H9 (cell line): Measurements from ENCODE around the gene TRIM44. TPM values are rescaled to one million over a fixed set of nuclear protein-coding genes. Genes with fewer than 3 reads are reported as not detected.

Experiments
- DNase-seq: peaks from one replicate; pipeline ENCODE4 v3.0.0-alpha.2; 2017
- H2AFZ ChIP-seq: one replicate; pipeline ENCODE4 v1.6.1; 2013; ENCODE audit warnings: mild to moderate bottlenecking, low read length, control low read depth, moderate library complexity
- H2AK5ac ChIP-seq: 2 replicates; pipeline ENCODE4 v1.6.1; 2013; ENCODE audit warnings: low read length, control low read depth, mixed read lengths; ENCODE audit not compliant: insufficient read length
- H2BK120ac ChIP-seq: one replicate; pipeline ENCODE4 v1.6.1; 2013; ENCODE audit warnings: low read depth, mild to moderate bottlenecking, low read length, control low read depth, inconsistent platforms; ENCODE audit not compliant: poor library complexity, severe bottlenecking
- H2BK12ac ChIP-seq: 2 replicates; pipeline ENCODE4 v1.6.1; 2013; ENCODE audit warnings: low read length, control low read depth, mixed read lengths, low read depth; ENCODE audit not compliant: insufficient read length
- H2BK15ac ChIP-seq: 2 replicates; pipeline ENCODE4 v1.6.1; 2013; ENCODE audit warnings: low read depth, low read length, control low read depth
- H2BK20ac ChIP-seq: one replicate; pipeline ENCODE4 v1.6.1; 2013; ENCODE audit warnings: low read depth, mild to moderate bottlenecking, low read length, control low read depth, inconsistent platforms; ENCODE audit not compliant: poor library complexity, severe bottlenecking
- H2BK5ac ChIP-seq: 2 replicates; pipeline ENCODE4 v1.6.1; 2013; ENCODE audit warnings: low read length, control low read depth, mixed read lengths; ENCODE audit not compliant: insufficient read length
- H3K14ac ChIP-seq: 2 replicates; pipeline ENCODE4 v1.6.1; 2013; ENCODE audit warnings: low read length, control low read depth; ENCODE audit not compliant: insufficient read depth
- H3K18ac ChIP-seq: 2 replicates; pipeline ENCODE4 v1.6.1; 2013; ENCODE audit warnings: low read depth, mild to moderate bottlenecking, mixed read lengths, low read length, control low read depth; ENCODE audit not compliant: insufficient read length
- H3K23ac ChIP-seq: 2 replicates; pipeline ENCODE4 v1.6.1; 2013; ENCODE audit warnings: low read length, control low read depth, mixed read lengths, low read depth; ENCODE audit not compliant: insufficient read length
- H3K23me2 ChIP-seq: 2 replicates; pipeline ENCODE4 v1.6.1; 2013; ENCODE audit warnings: low read depth, mild to moderate bottlenecking, mixed read lengths, low read length, control low read depth; ENCODE audit not compliant: insufficient read length, poor library complexity, severe bottlenecking
- H3K27ac ChIP-seq: 2 replicates; pipeline ENCODE4 v1.5.1; 2013; ENCODE audit warnings: low read length, control low read depth, mixed read lengths, low read depth; ENCODE audit not compliant: insufficient read length
- H3K27me3 ChIP-seq: 2 replicates; pipeline ENCODE4 v1.6.1; 2013; ENCODE audit warnings: low read length, control low read depth, inconsistent platforms; ENCODE audit not compliant: insufficient read depth
- H3K4ac ChIP-seq: 2 replicates; pipeline ENCODE4 v1.6.1; 2013; ENCODE audit warnings: low read depth, mild to moderate bottlenecking, control low read depth, inconsistent platforms, low read length, moderate library complexity
- H3K4me1 ChIP-seq: 2 replicates; pipeline ENCODE4 v1.6.1; 2013; ENCODE audit warnings: low read length, control low read depth, inconsistent platforms; ENCODE audit not compliant: insufficient read depth
- H3K4me2 ChIP-seq: 2 replicates; pipeline ENCODE4 v1.6.1; 2013; ENCODE audit warnings: low read length, control low read depth, mixed read lengths; ENCODE audit not compliant: insufficient read length, insufficient read depth
- H3K56ac ChIP-seq: 2 replicates; pipeline ENCODE4 v1.6.1; 2013; ENCODE audit warnings: low read depth, mild to moderate bottlenecking, mixed read lengths, low read length, control low read depth; ENCODE audit not compliant: insufficient read length
- H3K79me1 ChIP-seq: 2 replicates; pipeline ENCODE4 v1.6.1; 2013; ENCODE audit warnings: low read depth, mild to moderate bottlenecking, moderate library complexity, low read length, control low read depth, inconsistent platforms; ENCODE audit not compliant: insufficient read depth, poor library complexity, severe bottlenecking
- H3K79me2 ChIP-seq: 2 replicates; pipeline ENCODE4 v1.6.1; 2013; ENCODE audit warnings: low read length, control low read depth, inconsistent platforms; ENCODE audit not compliant: insufficient read depth
- H3K9ac ChIP-seq: 2 replicates; pipeline ENCODE4 v1.6.1; 2013; ENCODE audit warnings: low read length, control low read depth, mixed read lengths; ENCODE audit not compliant: insufficient read length; ENCODE audit errors: extremely low read depth
- H3K9me3 ChIP-seq: one replicate; pipeline ENCODE4 v1.6.1; 2013; ENCODE audit warnings: low read depth, low read length, inconsistent platforms; ENCODE audit not compliant: control insufficient read depth
- H3T11ph ChIP-seq: one replicate; pipeline ENCODE4 v1.6.1; 2013; ENCODE audit warnings: mild to moderate bottlenecking, low read length, control low read depth, inconsistent platforms
- H4K20me1 ChIP-seq: one replicate; pipeline ENCODE4 v1.6.1; 2013; ENCODE audit not compliant: control insufficient read depth, insufficient read length, insufficient read depth
- H4K5ac ChIP-seq: 2 replicates; pipeline ENCODE4 v1.6.1; 2013; ENCODE audit warnings: low read depth, mild to moderate bottlenecking, mixed read lengths, low read length, control low read depth; ENCODE audit not compliant: insufficient read length
- H4K8ac ChIP-seq: replicated peaks from 2 replicates; pipeline ENCODE4 v1.6.1; 2013; ENCODE audit warnings: low read length, control low read depth, mixed read lengths, low read depth; ENCODE audit not compliant: insufficient read length
- H4K91ac ChIP-seq: 2 replicates; pipeline ENCODE4 v1.6.1; 2013; ENCODE audit warnings: low read depth, mild to moderate bottlenecking, moderate library complexity, mixed read lengths, low read length, control low read depth; ENCODE audit not compliant: insufficient read length
- H3K27ac Mint-ChIP-seq, 3 experiments: 2 replicates in 2 of 3; 3 replicates in 1 of 3; pipeline ENCODE4 v1.8.0; 2020 to 2021; ENCODE audit warnings: mixed read lengths in 3 of 3, mild to moderate bottlenecking in 1 of 3, moderate library complexity in 1 of 3
- H3K27me3 Mint-ChIP-seq: 2 replicates; pipeline ENCODE4 v1.8.0; 2021; ENCODE audit warnings: low read depth, mild to moderate bottlenecking, moderate library complexity, mixed read lengths
- H3K36me3 Mint-ChIP-seq, 3 experiments: 2 replicates in 2 of 3; 3 replicates in 1 of 3; pipeline ENCODE4 v1.8.0; 2020 to 2021; ENCODE audit warnings: low read depth in 3 of 3, mixed read lengths in 3 of 3; ENCODE audit not compliant: insufficient read depth in 1 of 3
- H3K4me1 Mint-ChIP-seq, 2 experiments: 2 replicates each; pipeline ENCODE4 v1.8.0; 2020; ENCODE audit warnings: mixed read lengths in 2 of 2
- H3K4me3 Mint-ChIP-seq, 2 experiments: 2 replicates in 1 of 2; 3 replicates in 1 of 2; pipeline ENCODE4 v1.8.0; 2020 to 2021; ENCODE audit warnings: mild to moderate bottlenecking in 2 of 2, mixed read lengths in 2 of 2, moderate library complexity in 1 of 2
- H3K9me3 Mint-ChIP-seq, 2 experiments: 2 replicates in 1 of 2; 3 replicates in 1 of 2; pipeline ENCODE4 v1.8.0; 2020; ENCODE audit warnings: mild to moderate bottlenecking in 2 of 2, mixed read lengths in 2 of 2, moderate library complexity in 1 of 2
- WGBS: extraction: QIAGEN DNeasy Blood & Tissue Kit; methylation state at CpG from one replicate; pipeline ENCODE4 v1.1.7; 2013; ENCODE audit warnings: missing lambda C conversion rate, low lambda C conversion rate, mixed read lengths; ENCODE audit not compliant: insufficient read length; ENCODE audit errors: extremely low coverage; 5-methylcytosine and 5-hydroxymethylcytosine counted together
- total RNA-seq: library from RNA; stranded (reverse); gene quantifications from 2 replicates; pipeline ENCODE4 v1.2.1, GENCODE V29; 2021
- TF ChIP-seq, protein P1 (sequence below): fragments of 200-600 bp; sonication (generic); conservative IDR thresholded peaks from 3 replicates; pipeline ENCODE4 v1.8.0; 2021; ENCODE audit warnings: antibody characterized with exemption, mild to moderate bottlenecking

The TRIM44 gene
- total RNA-seq, 1 experiment from 2014 or later: 37.7 TPM

DNA sequence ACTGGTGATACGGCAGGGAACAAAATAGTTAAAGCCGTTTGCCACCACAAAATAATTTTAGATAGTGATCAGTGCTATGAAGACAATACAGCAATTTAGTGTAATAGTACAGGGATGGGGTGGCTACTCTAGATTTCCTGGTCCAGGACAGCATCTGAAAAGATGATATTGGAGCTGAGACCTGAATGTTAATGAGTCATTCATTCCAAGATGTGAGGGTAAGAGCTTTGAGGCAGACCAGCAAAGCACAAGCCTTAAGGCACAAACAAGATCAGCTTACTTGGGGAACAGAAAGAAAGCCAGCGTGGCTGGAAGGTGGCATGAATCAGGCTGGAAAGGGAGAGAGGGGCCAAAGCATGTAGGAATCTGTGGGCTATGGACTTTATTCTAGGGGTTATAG is 132.3 kb downstream of the TRIM44 start:
- Histone ChIP-seq H3K27ac (no peak overlapping the region), H3K56ac (no peak overlapping the region), H3K23ac (no peak overlapping the region), H3K18ac (no peak overlapping the region), H4K20me1 (no peaks in the 10 kb centered on the region), H3K27me3 (no peaks in the 10 kb centered on the region), H2BK12ac (no peak overlapping the region), H3K9ac (no peak overlapping the region), H2AK5ac (no peak overlapping the region), H2BK5ac (no peak overlapping the region), H2BK15ac (no peak overlapping the region), H3K79me2 (no peaks in the 10 kb centered on the region), H3K79me1 (no peaks in the 10 kb centered on the region), H3K14ac (no peak overlapping the region), H4K5ac (no peak overlapping the region), H2BK120ac (no peak overlapping the region), H3T11ph (no peak overlapping the region), H4K8ac (no peak overlapping the region), H2AFZ (no peak overlapping the region), H3K4ac (no peak overlapping the region), H4K91ac (no peak overlapping the region), H3K23me2 (no peaks in the 10 kb centered on the region), H3K9me3 (no peaks in the 10 kb centered on the region), H2BK20ac (no peak overlapping the region), H3K4me2 (no peak overlapping the region), H3K4me1 (no peaks in the 10 kb centered on the region)
- DNase-seq: no peak
- no CpG with 5 or more reads among the region's 3 CpGs for WGBS
- peaks cover 7% of the 10 kb centered on the region in 2 experiments; a peak in 3 of 4 replicates for H3K4me1 Mint-ChIP-seq
- peaks cover 0 to 2% (median under 1%) of the 10 kb centered on the region in 3 experiments; a peak in 2 of 7 replicates for H3K36me3 Mint-ChIP-seq
- TF ChIP-seq, protein P1, sequence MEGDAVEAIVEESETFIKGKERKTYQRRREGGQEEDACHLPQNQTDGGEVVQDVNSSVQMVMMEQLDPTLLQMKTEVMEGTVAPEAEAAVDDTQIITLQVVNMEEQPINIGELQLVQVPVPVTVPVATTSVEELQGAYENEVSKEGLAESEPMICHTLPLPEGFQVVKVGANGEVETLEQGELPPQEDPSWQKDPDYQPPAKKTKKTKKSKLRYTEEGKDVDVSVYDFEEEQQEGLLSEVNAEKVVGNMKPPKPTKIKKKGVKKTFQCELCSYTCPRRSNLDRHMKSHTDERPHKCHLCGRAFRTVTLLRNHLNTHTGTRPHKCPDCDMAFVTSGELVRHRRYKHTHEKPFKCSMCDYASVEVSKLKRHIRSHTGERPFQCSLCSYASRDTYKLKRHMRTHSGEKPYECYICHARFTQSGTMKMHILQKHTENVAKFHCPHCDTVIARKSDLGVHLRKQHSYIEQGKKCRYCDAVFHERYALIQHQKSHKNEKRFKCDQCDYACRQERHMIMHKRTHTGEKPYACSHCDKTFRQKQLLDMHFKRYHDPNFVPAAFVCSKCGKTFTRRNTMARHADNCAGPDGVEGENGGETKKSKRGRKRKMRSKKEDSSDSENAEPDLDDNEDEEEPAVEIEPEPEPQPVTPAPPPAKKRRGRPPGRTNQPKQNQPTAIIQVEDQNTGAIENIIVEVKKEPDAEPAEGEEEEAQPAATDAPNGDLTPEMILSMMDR: no peak
- H3K27ac Mint-ChIP-seq: no peak overlapping the region
- H3K27me3 Mint-ChIP-seq: no peaks in the 10 kb centered on the region
- H3K4me3 Mint-ChIP-seq: no peak overlapping the region
- no peaks in the 10 kb centered on the region; a peak in 1 of 5 replicates for H3K9me3 Mint-ChIP-seq
